H1 (cell line): ENCODE data around the gene TBX6. TPM values are rescaled to one million over a fixed set of nuclear protein-coding genes. Genes with fewer than 3 reads are reported as not detected.

Experiments used
- CBX5 ChIP-seq: fragments of 300-800, 300-1000 bp; sonication (generic); IDR thresholded peaks from 2 replicates; pipeline ENCODE4 v1.7.1; 2016; ENCODE audit warnings: antibody characterized with exemption, low read length, low read depth
- E2F6 ChIP-seq: IDR thresholded peaks from 2 replicates; pipeline ENCODE4 v1.6.1; 2012; ENCODE audit warnings: inconsistent platforms
- GTF2F1 ChIP-seq: IDR thresholded peaks from 2 replicates; pipeline ENCODE4 v1.6.1; 2012; ENCODE audit warnings: low read depth, low read length, improper control_type of control experiment, borderline replicate concordance
- HDAC6 ChIP-seq: IDR thresholded peaks from one replicate; pipeline ENCODE4 v1.7.1; 2012; ENCODE audit warnings: low read depth, mild to moderate bottlenecking, inconsistent platforms, low read length, moderate library complexity
- KDM4A ChIP-seq: IDR thresholded peaks from one replicate; pipeline ENCODE4 v1.7.1; 2012; ENCODE audit warnings: low read depth, mild to moderate bottlenecking, moderate library complexity, low read length, inconsistent platforms; ENCODE audit not compliant: severe bottlenecking
- NRF1 ChIP-seq: IDR thresholded peaks from 2 replicates; pipeline ENCODE4 v1.6.1; 2011; ENCODE audit warnings: mild to moderate bottlenecking, low read depth, low read length, improper control_type of control experiment
- PHF8 ChIP-seq: fragments of 200-600 bp; sonication (generic); conservative IDR thresholded peaks from 2 replicates; pipeline ENCODE4 v1.7.1; 2012; ENCODE audit warnings: low read depth, mild to moderate bottlenecking, inconsistent platforms, low read length, moderate library complexity
- POLR2A ChIP-seq, 2 experiments: IDR thresholded peaks; 1 replicate in 1 of 2; 2 replicates in 1 of 2; pipeline ENCODE4 v1.6.1; 2011; ENCODE audit warnings: low read depth in 2 of 2, low read length in 2 of 2, mild to moderate bottlenecking in 2 of 2; ENCODE audit errors: control extremely low read depth in 1 of 2
- POLR2AphosphoS5 ChIP-seq: IDR thresholded peaks from 2 replicates; pipeline ENCODE4 v1.6.1; 2011; ENCODE audit warnings: low read depth, low read length
- RBBP5 ChIP-seq: IDR thresholded peaks from 2 replicates; pipeline ENCODE4 v1.7.1; 2012; ENCODE audit warnings: low read depth, mild to moderate bottlenecking, inconsistent platforms, low read length, moderate library complexity, borderline replicate concordance
- SIN3A ChIP-seq, 2 experiments: IDR thresholded peaks in 1 of 2; conservative IDR thresholded peaks in 1 of 2; 2 replicates each; pipeline ENCODE4 v1.6.1; 2011 to 2012; ENCODE audit warnings: low read length in 2 of 2, improper control_type of control experiment in 1 of 2, low read depth in 1 of 2, mild to moderate bottlenecking in 1 of 2
- TAF1 ChIP-seq: IDR thresholded peaks from 2 replicates; pipeline ENCODE4 v1.6.1; 2011; ENCODE audit warnings: mild to moderate bottlenecking, low read depth, low read length
- TAF7 ChIP-seq: optimal IDR thresholded peaks from 2 replicates; pipeline ENCODE3; 2011; ENCODE audit warnings: low read depth, mild to moderate bottlenecking, inconsistent platforms, low read length, moderate library complexity, borderline replicate concordance
- TCF12 ChIP-seq: IDR thresholded peaks from 2 replicates; pipeline ENCODE4 v1.6.1; 2011; ENCODE audit warnings: low read depth, mild to moderate bottlenecking, low read length
- USF2 ChIP-seq: IDR thresholded peaks from 2 replicates; pipeline ENCODE4 v1.6.1; 2011; ENCODE audit warnings: low read length, improper control_type of control experiment
- ZNF274 ChIP-seq: IDR thresholded peaks from 2 replicates; pipeline ENCODE4 v1.7.0; 2012; ENCODE audit warnings: low read length, borderline replicate concordance; ENCODE audit errors: extremely low read depth
- polyA plus RNA-seq, 7 experiments: library from polyadenylated mRNA; depleted of rRNA in 3 of 7; stranded (reverse) in 5 of 7; unstranded in 2 of 7; fragments of >200 nt in 5 of 7; fragments of 200-250 nt in 2 of 7; gene quantifications; 1 replicate in 5 of 7; 2 replicates in 1 of 7; 4 replicates in 1 of 7; pipeline versions ENCODE4 v1.2.1 to v1.2.3, GENCODE V29; 2011 to 2013; ENCODE audit warnings: missing spikeins in 2 of 7, mixed read lengths in 2 of 7
- total RNA-seq: library from RNA; stranded (reverse); fragmentation: NEBNext Ultra II Directional; extraction: Animal tissue kit (Norgen Biotek cat#: 25700); gene quantifications from 2 replicates; pipeline ENCODE4 v1.2.1, GENCODE V29; 2021

The TBX6 gene
- total and polyA plus RNA-seq, 2 of the 8 experiments (the other 6 are each of a cell fraction or from before 2014, with no cell fraction given), result 2.2 to 2.8 TPM

GRCh38 chr16:30096105-30096861 lies 4.6 kb upstream of the TBX6 start, which contains the start of gene YPEL3 (continued):
- TF ChIP-seq TAF1 (peak; percentile 85), E2F6 (peak; percentile 29; the same call in 1 of the 2 replicates), KDM4A (peak; percentile 56), RBBP5 (peak; percentile 47; the same call in 1 of the 2 replicates), POLR2AphosphoS5 (peak; percentile 95), SIN3A (conservative IDR thresholded peaks at IDR 0.05 in 1 of 2, IDR thresholded peaks at IDR 0.05 in 1 of 2; ENCODE audit: low read depth in 1 of 2, low read length in 2 of 2) (peak; percentile 70 to 81; a peak in 3 of 4 replicates), ZNF274 (no peak), TCF12 (peak; percentile 36; the same call in 1 of the 2 replicates), PHF8 (peak; percentile 77), NRF1 (peak; percentile 25; the same call in 1 of the 2 replicates), CBX5 (no peak), GTF2F1 (0 out of 2 replicates have a peak, but pooled peaks have one; percentile 7), POLR2A (IDR thresholded peaks at IDR 0.05; ENCODE audit: control extremely low read depth in 1 of 2, low read depth in 2 of 2, low read length in 2 of 2) (peak; percentile 76 to 78), HDAC6 (no peak), USF2 (no peak), TAF7 (peak; percentile 68)
